Fibroblast of gingiva (primary cell): ENCODE measurements around the gene HOXB13.
"Not testable (repeated sequence)": the region's sequence is repeated elsewhere in the genome, so short reads cannot be mapped to it uniquely, and the experiment has no call there.

Experiments used
- DNase-seq: peaks from one replicate; pipeline ENCODE4 v3.0.0-alpha.2; 2011; ENCODE audit warnings: low read depth

The HOXB13 gene

DNA sequence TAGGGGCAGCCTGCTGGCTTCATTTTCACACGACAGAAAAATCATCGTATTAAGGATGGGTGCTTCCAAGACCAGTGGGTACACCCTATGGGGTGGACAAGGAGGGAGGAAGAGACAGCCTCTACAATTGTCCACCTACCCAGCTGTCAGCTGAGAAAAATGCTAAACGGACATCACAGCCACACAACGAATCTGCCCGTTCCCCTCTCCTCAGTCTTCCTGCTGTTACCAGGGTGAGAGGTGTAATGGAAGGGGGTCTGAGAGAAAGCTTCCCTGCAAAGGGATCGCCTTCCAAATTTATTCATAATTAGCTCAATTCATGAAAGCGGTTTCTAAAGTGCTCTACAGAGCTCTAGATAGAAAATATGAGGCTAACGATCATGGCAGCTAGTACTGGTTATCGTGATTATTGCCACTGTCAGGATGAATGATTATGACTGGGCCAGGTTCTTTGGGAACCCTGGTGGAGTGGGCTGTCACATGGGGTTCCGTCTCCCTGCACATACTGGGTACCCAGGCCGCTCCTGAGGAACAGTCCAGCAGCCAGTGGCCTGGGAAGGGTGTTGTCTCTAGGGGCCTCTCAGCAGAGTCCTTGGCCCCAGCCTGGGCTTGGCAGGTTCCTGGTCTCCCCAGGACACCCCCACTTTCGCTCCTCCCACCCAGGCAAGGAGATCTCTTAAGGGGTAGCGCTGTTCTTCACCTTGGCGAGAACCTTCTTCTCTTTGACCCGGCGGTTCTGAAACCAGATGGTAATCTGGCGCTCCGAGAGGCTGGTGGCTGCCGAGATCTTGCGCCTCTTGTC, 2.2 kb downstream of the HOXB13 start:
- no peak for DNase-seq

- no peak for DNase-seq
These were observed 3.1 kb downstream of the HOXB13 start for GRCh38 chr17:48725288-48726064.

GRCh38 chr17:48725004-48725287, 3.6 kb downstream of the HOXB13 start:
- DNase-seq = no peak

- peak; percentile 52 for DNase-seq
These were observed 4.1 kb downstream of the HOXB13 start for GRCh38 chr17:48724251-48725003.

DNA sequence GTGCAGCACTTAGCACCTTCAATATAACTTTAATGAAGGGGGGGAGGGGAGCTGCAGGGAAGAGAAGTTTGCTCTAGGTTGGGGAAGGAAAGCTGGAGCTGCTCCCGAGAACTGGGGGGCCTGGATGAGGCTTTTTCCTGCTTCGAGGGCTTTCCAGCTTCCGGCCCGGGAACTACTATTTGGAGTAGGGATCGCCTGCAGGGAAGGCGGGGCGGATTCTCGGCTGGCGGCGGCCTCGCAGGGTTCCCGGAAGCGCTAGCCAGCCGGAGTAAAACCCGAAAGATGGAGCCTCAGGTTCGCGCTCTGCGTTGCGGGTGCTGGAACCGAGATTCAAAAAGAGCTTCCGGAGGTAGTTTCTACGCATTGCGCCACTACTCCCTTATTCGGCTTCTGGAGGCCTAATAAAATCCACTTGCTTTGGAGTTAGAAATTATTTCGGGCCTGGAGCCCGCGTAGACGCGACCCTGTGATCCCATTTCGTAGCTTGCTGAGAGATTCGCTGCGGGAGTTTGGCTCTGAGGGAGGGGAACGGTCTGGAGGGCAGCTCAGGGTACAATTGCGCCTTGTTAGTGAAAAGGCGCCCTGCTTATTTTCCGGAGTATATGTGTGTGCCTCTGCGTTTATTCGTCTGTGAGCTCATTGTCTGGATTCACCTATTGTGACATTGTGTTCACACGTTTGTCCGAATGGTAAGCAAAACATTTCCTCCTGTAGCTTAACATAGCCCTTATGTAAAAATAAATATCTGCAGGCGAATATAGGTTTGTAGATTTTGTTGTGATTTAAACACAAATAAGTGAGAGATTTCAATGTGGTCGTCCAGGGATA, 4.9 kb downstream of the HOXB13 start:
- DNase-seq = no peak

DNA sequence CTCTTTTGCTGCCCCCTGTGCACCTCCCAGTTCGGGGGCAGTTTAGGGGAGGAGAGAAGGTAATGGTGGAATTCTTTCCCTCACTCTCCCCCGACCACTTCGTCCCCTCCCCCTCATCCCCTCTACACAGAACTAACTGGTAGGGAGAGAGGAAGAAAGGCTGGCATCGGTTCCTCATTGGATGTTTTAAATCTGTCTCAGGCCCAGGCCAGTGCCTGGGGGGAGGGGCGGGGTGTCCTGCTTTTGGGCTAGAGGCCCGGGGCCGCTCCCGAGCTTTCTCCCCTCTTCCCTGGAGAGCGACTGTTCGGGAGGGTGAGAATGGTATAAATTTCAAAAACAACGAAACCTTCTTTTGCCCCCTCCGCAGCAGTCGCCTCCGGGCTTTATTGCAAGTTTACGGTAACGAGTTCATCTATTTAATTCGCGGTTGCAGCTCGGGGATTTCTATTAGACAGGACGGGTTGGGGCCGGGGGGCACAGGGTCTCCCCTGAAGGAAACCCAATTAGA, 5.6 kb downstream of the HOXB13 start, which contains the start of gene PRAC2:
Gene PRAC2 (plus strand): TSS at position 271 of the 508 bp plus-strand sequence. CDS start 1,226 bp downstream, outside the sequence.
- DNase-seq = no peak

- DNase-seq = no peak
These were observed 6.2 kb downstream of the HOXB13 start, which contains the start of gene PRAC1 for GRCh38 chr17:48722201-48722907. PRAC1 (minus strand) TSS chr17:48722518; CDS start chr17:48722392, 126 bp downstream.

DNA sequence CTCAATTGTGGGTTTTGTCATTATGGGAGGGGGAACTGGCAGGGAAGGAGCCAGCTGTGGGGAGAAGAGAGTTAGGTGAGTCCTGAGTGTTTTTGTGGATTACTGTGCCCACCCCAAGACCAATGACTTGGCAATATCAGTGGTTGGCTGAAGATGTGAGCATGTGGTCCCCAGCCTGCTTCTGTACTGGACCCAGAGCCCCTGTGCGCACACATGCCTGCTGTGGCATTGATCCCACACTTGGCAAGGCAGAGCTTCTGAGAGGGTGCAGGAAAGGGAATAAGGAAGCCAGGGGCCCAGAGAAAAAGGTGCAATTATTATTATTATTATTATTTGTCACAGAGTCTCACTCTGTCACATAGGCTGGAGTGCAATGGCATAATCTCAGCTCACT, 7.5 kb downstream of the HOXB13 start:
- DNase-seq = no peak

- DNase-seq = no peak
These were observed 8.1 kb downstream of the HOXB13 start for GRCh38 chr17:48720266-48721008.

DNA sequence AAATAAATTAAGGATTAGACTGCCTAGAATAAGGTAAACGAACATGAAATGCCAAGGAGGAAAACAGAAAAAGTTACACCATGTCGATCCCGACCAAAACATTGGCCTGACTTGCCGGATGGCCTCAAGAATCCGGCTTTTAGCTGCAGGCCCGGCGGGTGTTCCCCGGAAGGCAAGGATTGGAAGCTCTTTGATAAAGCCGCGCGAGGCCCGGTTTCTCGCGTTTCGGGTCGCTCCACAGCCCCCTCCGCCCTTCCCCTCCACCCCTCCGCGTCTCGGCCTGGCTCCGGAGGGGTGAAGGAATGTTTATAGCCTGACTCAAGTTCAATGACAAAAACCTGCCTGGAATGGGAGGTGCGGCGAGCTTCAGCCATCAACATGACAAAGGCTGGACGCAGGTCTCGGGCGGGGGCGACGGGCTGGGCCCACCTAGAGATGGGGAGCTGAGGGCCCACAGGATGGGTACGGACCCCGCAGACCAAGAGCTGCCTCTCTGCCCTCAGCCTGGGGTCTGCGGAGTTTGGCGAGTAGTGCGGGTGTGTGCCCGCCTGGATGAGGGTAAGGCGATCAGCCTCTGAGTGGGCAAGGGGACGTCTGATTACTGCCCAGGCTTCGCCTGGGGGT, 8.8 kb downstream of the HOXB13 start:
- no peak for DNase-seq

- DNase-seq = no peak
These were observed 9.5 kb downstream of the HOXB13 start for GRCh38 chr17:48718761-48719641.

- no peak for DNase-seq
These were observed 10.3 kb downstream of the HOXB13 start for GRCh38 chr17:48718227-48718760.

GRCh38 chr17:48717367-48718226, 11.0 kb downstream of the HOXB13 start:
- DNase-seq = no peak

DNA sequence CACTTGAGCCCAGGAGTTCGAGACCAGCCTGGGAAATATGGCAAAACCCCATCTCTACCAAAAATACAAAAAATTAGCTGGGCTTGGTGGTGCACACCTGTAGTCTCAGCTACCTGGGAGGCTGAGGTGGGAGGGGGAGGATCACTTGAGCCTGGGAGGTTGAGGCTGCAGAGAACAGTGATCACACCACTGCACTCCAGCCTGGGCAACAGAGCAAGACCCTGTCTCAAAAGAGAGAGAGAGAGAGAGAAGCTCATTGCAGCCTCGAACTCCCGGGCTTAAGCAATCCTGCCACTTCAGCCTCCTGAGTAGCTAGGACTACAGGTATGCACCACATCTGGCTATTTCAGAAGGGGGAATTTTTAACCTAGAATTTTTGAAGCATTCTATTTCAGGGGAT, 12.0 kb downstream of the HOXB13 start:
- DNase-seq = not testable (repeated sequence)

DNA sequence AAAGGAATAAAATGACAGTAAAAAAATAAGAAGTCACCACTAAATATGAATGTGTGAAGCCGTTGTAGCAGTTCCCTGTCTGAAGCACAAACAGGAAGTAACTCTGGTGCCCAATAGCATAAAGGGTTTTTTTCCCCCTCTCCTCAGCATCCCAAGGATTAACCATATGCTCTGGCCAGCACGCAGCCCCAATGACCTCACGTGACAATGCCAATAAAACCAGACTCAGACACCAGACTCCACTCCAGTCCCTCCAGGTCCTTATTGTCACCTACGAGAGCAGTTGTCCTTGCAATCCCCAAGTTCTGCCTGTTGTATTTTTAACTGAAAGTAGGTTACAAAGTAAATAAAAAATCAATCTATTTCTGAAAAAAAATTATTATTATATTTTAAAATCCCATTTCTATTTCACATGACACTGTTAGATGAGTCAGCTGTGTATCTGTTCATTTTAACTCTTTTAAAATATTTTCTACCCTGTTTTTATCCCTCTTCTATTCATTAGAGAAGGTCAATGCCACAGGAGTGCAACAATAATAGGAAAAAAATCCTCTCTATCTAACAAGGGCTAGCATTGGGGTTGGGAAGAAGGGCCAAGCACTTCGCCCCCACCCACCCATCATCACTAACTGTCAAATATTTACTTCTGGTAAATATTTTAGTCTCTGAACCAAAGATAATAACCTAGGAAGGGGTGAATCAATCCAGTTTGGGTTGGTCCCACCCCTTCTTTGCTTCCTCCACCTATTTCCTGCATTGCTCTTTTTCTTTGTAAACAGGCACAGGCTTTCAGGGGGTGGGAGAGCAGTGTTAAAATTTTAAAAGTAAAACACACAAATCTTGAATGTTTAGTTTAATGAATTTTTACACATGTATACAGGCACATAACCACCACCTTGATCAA, 12.8 kb downstream of the HOXB13 start:
- DNase-seq = no peak

- no peak for DNase-seq
These were observed 17.4 kb downstream of the HOXB13 start for GRCh38 chr17:48711128-48711527.
